Posterior cingulate gyrus (tissue), 11 donors: ENCODE results near the gene PP2D1.
"Not testable (repeated sequence)": the region's sequence is repeated elsewhere in the genome, so short reads cannot be mapped to it uniquely, and the experiment has no call there.

Experiments used
- DNase-seq, 10 donors: peaks; one replicate each; pipeline versions ENCODE4 v3.0.0 to v3.0.0-alpha.2; 2020 to 2021; ENCODE audit warnings: mixed read lengths in 3 of 10
- intact Hi-C: fragments of 100-400 bp; cut with DNase I; formaldehyde crosslinking; loops from one replicate; pipeline ENCODE4 v1.15.1; 2023

The PP2D1 gene

GRCh38 chr3:20012164-20012563 lies at the start of gene PP2D1:
Gene PP2D1 (minus strand): TSS chr3:20012264. CDS start chr3:20012072, 192 bp downstream.
- intact Hi-C loops, result no loop called here
- no peak for DNase-seq

- intact Hi-C loops, result no loop called here
- no peak for DNase-seq
Measured at GRCh38 chr3:20060974-20061685, 49.1 kb upstream of the PP2D1 start.

DNA sequence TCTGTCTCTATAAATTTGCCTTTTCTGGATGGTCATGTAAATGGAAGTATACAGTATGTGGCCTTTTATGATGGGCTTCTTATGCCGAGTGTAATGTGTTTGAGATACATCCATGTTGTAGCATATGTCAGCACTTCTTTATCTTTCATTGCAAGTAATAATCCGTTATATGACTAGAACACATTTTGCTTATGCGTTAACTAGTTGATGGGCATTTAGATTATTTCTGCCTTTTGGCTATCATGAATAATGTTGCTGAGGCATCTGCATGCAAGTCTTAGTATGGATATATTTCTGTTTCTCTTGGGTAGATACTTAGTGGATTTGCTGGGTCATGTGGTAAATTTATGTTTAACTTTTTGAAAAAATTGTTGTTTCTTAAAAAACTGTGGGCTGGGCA lies 47.9 kb upstream of the PP2D1 start:
- intact Hi-C loops, result no loop called here
- DNase-seq, result no peak

GRCh38 chr3:20057612-20058180 lies 45.6 kb upstream of the PP2D1 start:
- intact Hi-C loops, result no loop called here
- no peak for DNase-seq

DNA sequence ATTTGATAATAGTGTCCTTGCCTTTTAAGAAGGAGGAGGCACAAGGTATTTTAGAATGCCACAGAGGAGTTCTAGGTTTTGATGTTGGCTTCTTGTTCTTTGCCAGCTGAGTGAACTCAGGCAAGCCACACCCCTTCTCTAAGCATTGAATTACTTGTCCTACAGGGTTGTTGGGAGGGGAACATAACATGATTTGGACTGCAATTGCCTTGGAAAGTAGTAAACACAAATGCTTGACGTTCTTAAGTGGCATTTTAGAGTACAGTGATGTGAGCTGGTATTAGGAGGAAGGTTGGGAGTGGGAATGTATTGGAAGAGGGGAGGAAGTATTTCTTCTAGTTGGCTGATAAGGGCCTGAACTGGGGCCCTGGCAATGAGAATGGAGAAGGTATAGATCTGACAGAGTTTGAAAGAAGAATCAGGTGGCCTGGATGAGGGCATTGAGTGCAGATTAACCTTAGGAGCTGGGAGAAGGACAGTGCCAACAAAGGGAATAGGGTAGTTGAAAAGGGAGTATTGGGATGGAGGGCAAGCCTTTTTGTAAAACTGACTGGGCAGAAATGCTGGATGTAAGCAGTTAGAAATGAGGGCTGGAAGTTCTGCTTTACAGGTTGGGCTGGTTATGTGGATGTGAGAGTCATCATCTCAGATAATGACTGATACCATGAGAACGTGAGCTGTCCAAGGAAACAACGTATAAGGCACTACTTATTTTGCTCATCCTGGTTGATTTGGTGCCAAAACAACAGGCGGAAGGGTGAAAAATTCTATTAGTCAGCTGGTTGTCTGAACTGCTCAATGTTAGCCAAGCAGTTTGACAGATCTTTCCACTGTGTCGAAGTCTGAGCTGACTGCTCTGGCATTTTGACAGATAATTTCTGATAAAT lies 44.9 kb upstream of the PP2D1 start:
- intact Hi-C loops, result no loop called here
- DNase-seq, result no peak

DNA sequence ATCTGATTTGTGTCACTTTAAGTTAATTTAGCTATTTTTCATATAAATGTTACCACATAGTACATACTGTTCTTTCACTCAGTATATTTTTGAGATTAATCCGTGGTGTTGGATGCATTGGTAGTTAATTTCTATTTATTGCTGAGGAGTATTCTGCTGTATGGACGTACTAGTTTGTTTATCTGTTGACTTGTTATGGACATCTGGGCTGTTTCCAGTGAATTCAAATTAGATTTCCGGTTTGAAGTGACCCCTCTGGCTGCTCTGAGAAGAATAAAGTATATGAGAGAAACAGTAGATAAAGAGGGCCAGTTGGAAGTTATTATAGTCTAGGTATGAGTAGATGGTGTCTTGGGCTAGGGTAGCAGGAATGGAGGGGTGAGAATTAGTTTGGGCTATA lies 43.8 kb upstream of the PP2D1 start:
- intact Hi-C loops, result no loop called here

GRCh38 chr3:20055020-20055775 lies 43.1 kb upstream of the PP2D1 start:
- intact Hi-C loops, result no loop called here
- DNase-seq, result no peak

More for the DNA sequence above, 43.8 kb upstream of the PP2D1 start:
- DNase-seq, result no peak

DNA sequence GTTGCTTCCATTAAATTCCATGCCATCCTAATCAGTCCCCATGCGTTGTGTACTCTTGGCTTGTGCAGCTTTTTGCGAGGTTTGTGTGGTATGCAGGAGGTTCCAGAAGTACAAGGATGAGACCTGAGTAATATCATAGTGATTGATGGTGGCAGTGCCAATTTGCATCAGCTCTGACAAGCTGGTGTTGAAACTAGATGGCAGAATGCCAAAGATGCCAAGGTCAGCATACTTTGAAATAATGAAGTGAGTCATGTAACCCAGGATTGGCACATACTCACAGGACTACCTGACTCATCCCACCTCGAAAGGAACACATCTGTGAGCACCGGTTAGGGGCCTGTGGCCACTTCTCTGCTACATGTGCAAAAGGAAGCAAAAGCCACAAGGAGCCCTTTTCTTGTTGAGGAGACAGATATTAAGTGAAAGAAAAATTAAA lies 42.5 kb upstream of the PP2D1 start:
- intact Hi-C loops, result no loop called here
- no peak for DNase-seq

GRCh38 chr3:20052851-20053250 lies 40.8 kb upstream of the PP2D1 start:
- intact Hi-C loops, result no loop called here
- DNase-seq, result no peak

GRCh38 chr3:20051123-20051806 lies 39.2 kb upstream of the PP2D1 start:
- intact Hi-C loops, result no loop called here

GRCh38 chr3:20047976-20048883 lies 36.2 kb upstream of the PP2D1 start:
- no peak for DNase-seq
- intact Hi-C loops, result no loop called here

More at GRCh38 chr3:20051123-20051806, 39.2 kb upstream of the PP2D1 start:
- no peak for DNase-seq

- no peak for DNase-seq
- intact Hi-C loops, result no loop called here
Measured at GRCh38 chr3:20047341-20047779, 35.3 kb upstream of the PP2D1 start.

- no peak for DNase-seq
- intact Hi-C loops, result no loop called here
Measured at GRCh38 chr3:20046556-20046955, 34.5 kb upstream of the PP2D1 start.

- DNase-seq, intact Hi-C loops: not testable (repeated sequence)
Measured at GRCh38 chr3:20045141-20045540, 33.1 kb upstream of the PP2D1 start.

GRCh38 chr3:20043825-20044224 lies 31.8 kb upstream of the PP2D1 start:
- intact Hi-C loops, result loop anchor here (5.0 kb wide), 2 partner anchors 98 to 157 kb away; no protein-coding TSS in a partner anchor
- no peak for DNase-seq

- DNase-seq, result peak in 9 of 10 donors; percentile 36 to 92 (median 63)
- intact Hi-C loops, result loop anchor here (5.0 kb wide), 2 partner anchors 99 to 156 kb away; no protein-coding TSS in a partner anchor
Measured at GRCh38 chr3:20043396-20043795, 31.3 kb upstream of the PP2D1 start.

- intact Hi-C loops, result loop anchor here (5.0 kb wide), 2 partner anchors 100 to 155 kb away; no protein-coding TSS in a partner anchor
- no peak for DNase-seq
Measured at GRCh38 chr3:20042331-20042730, 30.3 kb upstream of the PP2D1 start.

GRCh38 chr3:20041197-20041780 lies 29.2 kb upstream of the PP2D1 start:
- DNase-seq, result peak; percentile 88 to 99 (median 95)
- intact Hi-C loops, result loop anchor here (5.0 kb wide), 2 partner anchors 101 to 154 kb away; no protein-coding TSS in a partner anchor
